Measurements from ENCODE around the gene P2RY14.

P2RY14 gene

GRCh38 chr3:151206201-151206600 lies 72.1 kb downstream of the P2RY14 start:
- H4K20me1 ChIP-seq (ENCODE audit: insufficient read depth, low read length), result no peaks in the 10 kb centered on the region
- H2AFZ ChIP-seq (ENCODE audit: low read depth, low read length), result no peak overlapping the region
- H3K9me3 ChIP-seq (ENCODE audit: insufficient read depth, low read length), result no peaks in the 10 kb centered on the region
- peaks cover 48% of the 10 kb centered on the region for H3K4me1 ChIP-seq (ENCODE audit: low read length)
- no peaks in the 10 kb centered on the region for H3K36me3 ChIP-seq (replicated peaks; ENCODE audit: low read depth, low read length)
- no peaks in the 10 kb centered on the region for H3K79me2 ChIP-seq (ENCODE audit: low read length)
- no peak overlapping the region for H3K9ac ChIP-seq (ENCODE audit: low read length)
- H3K4me2 ChIP-seq (ENCODE audit: low read length), result no peak overlapping the region
- no peaks in the 10 kb centered on the region for H3K27me3 ChIP-seq (ENCODE audit: low read depth, low read length)
- no peak for TF ChIP-seq CTCF (IDR thresholded peaks at IDR 0.05; ENCODE audit: low read depth, low read length)
- H3K4me3 ChIP-seq (ENCODE audit: low read length), result no peak overlapping the region
- no peak overlapping the region for H3K27ac ChIP-seq (ENCODE audit: low read length)

GRCh38 chr3:151205482-151205881 lies 72.9 kb downstream of the P2RY14 start:
- H3K9ac ChIP-seq (ENCODE audit: low read length), result no peak overlapping the region
- H3K27ac ChIP-seq (ENCODE audit: low read length), result no peak overlapping the region
- no peak overlapping the region for H2AFZ ChIP-seq (ENCODE audit: low read depth, low read length)
- no peak overlapping the region for H3K4me3 ChIP-seq (ENCODE audit: low read length)
- no peaks in the 10 kb centered on the region for H3K27me3 ChIP-seq (ENCODE audit: low read depth, low read length)
- no peaks in the 10 kb centered on the region for H4K20me1 ChIP-seq (ENCODE audit: insufficient read depth, low read length)
- no peaks in the 10 kb centered on the region for H3K36me3 ChIP-seq (replicated peaks; ENCODE audit: low read depth, low read length)
- no peaks in the 10 kb centered on the region for H3K79me2 ChIP-seq (ENCODE audit: low read length)
- TF ChIP-seq EZH2phosphoT487 (IDR thresholded peaks at IDR 0.05; ENCODE audit: low read depth), result no peak
- TF ChIP-seq CTCF (IDR thresholded peaks at IDR 0.05; ENCODE audit: low read depth, low read length), result no peak
- no peaks in the 10 kb centered on the region for H3K9me3 ChIP-seq (ENCODE audit: insufficient read depth, low read length)
- peaks cover 40% of the 10 kb centered on the region for H3K4me1 ChIP-seq (ENCODE audit: low read length)
- H3K4me2 ChIP-seq (ENCODE audit: low read length), result no peak overlapping the region

GRCh38 chr3:151204530-151205402 lies 73.6 kb downstream of the P2RY14 start:
- H3K79me2 ChIP-seq (ENCODE audit: low read length), result no peaks in the 10 kb centered on the region
- H3K27me3 ChIP-seq (ENCODE audit: low read depth, low read length), result no peaks in the 10 kb centered on the region
- H3K27ac ChIP-seq (ENCODE audit: low read length), result peak overlapping the region; percentile 57
- peak overlapping the region; percentile 72 for H3K4me2 ChIP-seq (ENCODE audit: low read length)
- peak overlapping the region; percentile 65; the same call in 1 of the 2 replicates for H2AFZ ChIP-seq (ENCODE audit: low read depth, low read length)
- peak overlapping the region; percentile 5; the same call in 1 of the 2 replicates for H3K4me3 ChIP-seq (ENCODE audit: low read length)
- no peaks in the 10 kb centered on the region for H3K9me3 ChIP-seq (ENCODE audit: insufficient read depth, low read length)
- peak overlapping the region; percentile 21; the same call in 1 of the 2 replicates for H3K9ac ChIP-seq (ENCODE audit: low read length)
- no peaks in the 10 kb centered on the region for H4K20me1 ChIP-seq (ENCODE audit: insufficient read depth, low read length)
- no peaks in the 10 kb centered on the region for H3K36me3 ChIP-seq (replicated peaks; ENCODE audit: low read depth, low read length)
- no peak for TF ChIP-seq CTCF (IDR thresholded peaks at IDR 0.05; ENCODE audit: low read depth, low read length)
- TF ChIP-seq EZH2phosphoT487 (IDR thresholded peaks at IDR 0.05; ENCODE audit: low read depth), result no peak
- H3K4me1 ChIP-seq (ENCODE audit: low read length), result peaks cover 36% of the 10 kb centered on the region

- H3K27me3 ChIP-seq (ENCODE audit: low read depth, low read length), result no peaks in the 10 kb centered on the region
- peak within 1 kb of the TSS; percentile 26 for H3K4me3 ChIP-seq (ENCODE audit: low read length)
- no peaks in the 10 kb centered on the region for H3K9me3 ChIP-seq (ENCODE audit: insufficient read depth, low read length)
- H3K4me1 ChIP-seq (ENCODE audit: low read length), result peaks cover 41% of the 10 kb centered on the region
- H2AFZ ChIP-seq (ENCODE audit: low read depth, low read length), result no peak within 1 kb of the TSS
- TF ChIP-seq CTCF (IDR thresholded peaks at IDR 0.05; ENCODE audit: low read depth, low read length) (no peak), EZH2phosphoT487 (IDR thresholded peaks at IDR 0.05; ENCODE audit: low read depth) (no peak)
- H3K27ac ChIP-seq (ENCODE audit: low read length), result peak within 1 kb of the TSS; percentile 75
- H4K20me1 ChIP-seq (ENCODE audit: insufficient read depth, low read length), result no peaks in the 10 kb centered on the region
- peak within 1 kb of the TSS; percentile 38 for H3K9ac ChIP-seq (ENCODE audit: low read length)
- H3K36me3 ChIP-seq (replicated peaks; ENCODE audit: low read depth, low read length), result peaks cover 6% of the 10 kb centered on the region
- no peaks in the 10 kb centered on the region for H3K79me2 ChIP-seq (ENCODE audit: low read length)
- peak within 1 kb of the TSS; percentile 72 for H3K4me2 ChIP-seq (ENCODE audit: low read length)
These were observed 75.3 kb downstream of the P2RY14 start, which contains the start of gene GPR171 for GRCh38 chr3:151203051-151203420. Gene GPR171, minus strand, starts transcription at chr3:151203216. Its CDS starts 3,830 bp downstream, at chr3:151199386.
